Measurements from ENCODE around the gene DNASE1. TPM values are rescaled to one million over a fixed set of nuclear protein-coding genes. Genes with fewer than 3 reads are reported as not detected.
"Not testable (repeated sequence)": the region's sequence is repeated elsewhere in the genome, so short reads cannot be mapped to it uniquely, and the experiment has no call there.

Gene DNASE1
- total RNA-seq, 6 experiments from 2014 or later = 7.5 to 9.9 (median 8.0) TPM

- H3K27ac Mint-ChIP-seq = no peak overlapping the region
- peaks cover 1% of the 10 kb centered on the region; the same call in 1 of the 2 replicates for H3K27me3 Mint-ChIP-seq (ENCODE audit: insufficient read depth)
- H3K36me3 Mint-ChIP-seq (ENCODE audit: low read depth) = peaks cover 17% of the 10 kb centered on the region
- no peak overlapping the region for H3K4me3 Mint-ChIP-seq
- H3K9me3 Mint-ChIP-seq = no peaks in the 10 kb centered on the region
- no peak for DNase-seq
- TF ChIP-seq CTCF (IDR thresholded peaks at IDR 0.05) = no peak
- no peaks in the 10 kb centered on the region; the same call in 1 of the 2 replicates for H3K4me1 Mint-ChIP-seq (ENCODE audit: low read depth)
Observed at GRCh38 chr16:3652373-3653195, 1.9 kb upstream of the DNASE1 start.

GRCh38 chr16:3655030-3655395 lies 522 bp downstream of the DNASE1 start:
- no peak for DNase-seq
- Mint-ChIP-seq H3K9me3 (no peaks in the 10 kb centered on the region), H3K4me1 (ENCODE audit: low read depth) (no peaks in the 10 kb centered on the region; the same call in 1 of the 2 replicates), H3K4me3 (no peak overlapping the region), H3K27ac (no peak overlapping the region), H3K27me3 (ENCODE audit: insufficient read depth) (peaks cover 3% of the 10 kb centered on the region; the same call in 1 of the 2 replicates), H3K36me3 (ENCODE audit: low read depth) (peaks cover 24% of the 10 kb centered on the region)
- no peak for TF ChIP-seq CTCF (IDR thresholded peaks at IDR 0.05)

- DNase-seq = no peak
- Mint-ChIP-seq H3K4me3 (no peak overlapping the region), H3K4me1 (ENCODE audit: low read depth) (no peaks in the 10 kb centered on the region; the same call in 1 of the 2 replicates), H3K27ac (no peak overlapping the region), H3K36me3 (ENCODE audit: low read depth) (peaks cover 24% of the 10 kb centered on the region), H3K9me3 (no peaks in the 10 kb centered on the region), H3K27me3 (ENCODE audit: insufficient read depth) (peaks cover 3% of the 10 kb centered on the region; the same call in 1 of the 2 replicates)
- TF ChIP-seq CTCF (IDR thresholded peaks at IDR 0.05) = no peak
Observed at GRCh38 chr16:3655396-3656159, 1.1 kb downstream of the DNASE1 start.

- H3K9me3 Mint-ChIP-seq; H3K4me3 Mint-ChIP-seq; H3K27me3 Mint-ChIP-seq (ENCODE audit: insufficient read depth); H3K27ac Mint-ChIP-seq; H3K4me1 Mint-ChIP-seq (ENCODE audit: low read depth); DNase-seq: not testable (repeated sequence)
- peaks cover 27% of the 10 kb centered on the region for H3K36me3 Mint-ChIP-seq (ENCODE audit: low read depth)
Observed at GRCh38 chr16:3656160-3656490, 1.6 kb downstream of the DNASE1 start.

- Mint-ChIP-seq H3K9me3 (no peaks in the 10 kb centered on the region), H3K4me3 (no peak overlapping the region), H3K27ac (no peak overlapping the region), H3K4me1 (ENCODE audit: low read depth) (no peaks in the 10 kb centered on the region; the same call in 1 of the 2 replicates), H3K36me3 (ENCODE audit: low read depth) (peaks cover 24% of the 10 kb centered on the region), H3K27me3 (ENCODE audit: insufficient read depth) (peaks cover 3% of the 10 kb centered on the region; the same call in 1 of the 2 replicates)
- TF ChIP-seq CTCF (IDR thresholded peaks at IDR 0.05) = no peak
- DNase-seq = no peak
Observed at GRCh38 chr16:3656491-3657468, 2.3 kb downstream of the DNASE1 start.

Data from HFFc6 (cell line).